ENCODE measurements around the gene OTUD1.

OTUD1 gene

GRCh38 chr10:23437963-23438546 lies 820 bp upstream of the OTUD1 start:
- no peak for DNase-seq (ENCODE audit: low spot score)
- no peak for TF ChIP-seq CTCF (IDR thresholded peaks at IDR 0.05; ENCODE audit: extremely low read depth, missing control alignments)

GRCh38 chr10:23439452-23439960 lies 631 bp downstream of the OTUD1 start:
- peak; percentile 71 for DNase-seq (ENCODE audit: low spot score)
- TF ChIP-seq CTCF (IDR thresholded peaks at IDR 0.05; ENCODE audit: extremely low read depth, missing control alignments): no peak

GRCh38 chr10:23439961-23440889 lies 1.4 kb downstream of the OTUD1 start:
- TF ChIP-seq CTCF (IDR thresholded peaks at IDR 0.05; ENCODE audit: extremely low read depth, missing control alignments): no peak

GRCh38 chr10:23441251-23441650 lies 2.4 kb downstream of the OTUD1 start:
- TF ChIP-seq CTCF (IDR thresholded peaks at IDR 0.05; ENCODE audit: extremely low read depth, missing control alignments): no peak

More at GRCh38 chr10:23439961-23440889, 1.4 kb downstream of the OTUD1 start:
- DNase-seq (ENCODE audit: low spot score): peak; percentile 67

GRCh38 chr10:23442936-23443335 lies 4.1 kb downstream of the OTUD1 start:
- TF ChIP-seq CTCF (IDR thresholded peaks at IDR 0.05; ENCODE audit: extremely low read depth, missing control alignments): no peak
- DNase-seq (ENCODE audit: low spot score): no peak

More at GRCh38 chr10:23441251-23441650, 2.4 kb downstream of the OTUD1 start:
- no peak for DNase-seq (ENCODE audit: low spot score)

- TF ChIP-seq CTCF (IDR thresholded peaks at IDR 0.05; ENCODE audit: extremely low read depth, missing control alignments): no peak
- DNase-seq (ENCODE audit: low spot score): no peak
These were observed 6.7 kb downstream of the OTUD1 start for GRCh38 chr10:23445591-23445990.

- DNase-seq (ENCODE audit: low spot score): no peak
These were observed 9.4 kb downstream of the OTUD1 start for GRCh38 chr10:23448323-23448722.

More at GRCh38 chr10:23448323-23448722, 9.4 kb downstream of the OTUD1 start:
- TF ChIP-seq CTCF (IDR thresholded peaks at IDR 0.05; ENCODE audit: extremely low read depth, missing control alignments): no peak
